ENCODE measurements around the gene TSPAN32. TPM values are rescaled to one million over a fixed set of nuclear protein-coding genes. Genes with fewer than 3 reads are reported as not detected.
A peak's percentile ranks its signal among the peaks of the same experiment; 100 is the strongest.

TSPAN32 gene
- total RNA-seq, 2 donors from 2014 or later: 4.3 to 9.9 TPM

DNA sequence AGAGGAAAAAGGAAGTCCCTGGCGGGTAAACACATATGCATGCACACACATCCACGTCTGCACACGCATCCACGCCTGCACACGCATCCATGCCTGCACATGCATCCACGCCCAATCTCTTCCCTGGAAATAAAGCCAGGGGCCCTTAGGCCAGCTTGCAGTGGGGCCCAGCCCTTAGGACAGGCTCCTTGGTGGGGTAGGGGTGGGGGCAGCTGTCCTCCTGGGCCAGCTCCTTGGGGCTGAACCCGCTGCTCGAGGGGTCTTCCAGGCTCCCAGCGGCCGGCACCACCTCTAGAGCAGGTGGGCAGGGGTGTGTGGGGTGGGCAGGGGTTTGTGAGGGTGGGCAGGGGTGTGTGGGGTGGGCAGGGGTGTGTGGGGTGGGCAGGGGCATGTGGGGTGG is 2.0 kb upstream of the TSPAN32 start:
- H3K4me3 Mint-ChIP-seq: peak overlapping the region; percentile 76
- no peaks in the 10 kb centered on the region for H3K9me3 Mint-ChIP-seq
- no peak for ATAC-seq
- no peaks in the 10 kb centered on the region for H3K27me3 Mint-ChIP-seq
- H3K4me1 Mint-ChIP-seq (ENCODE audit: low read depth in 2 of 2): peaks cover 24 to 40% of the 10 kb centered on the region in 2 donors
- DNase-seq (ENCODE audit: low spot score): peak; percentile 25
- no peaks in the 10 kb centered on the region for H3K36me3 Mint-ChIP-seq
- H3K27ac Mint-ChIP-seq: peak overlapping the region; percentile 49 to 83

- Mint-ChIP-seq H3K9me3 (no peaks in the 10 kb centered on the region), H3K27me3 (no peaks in the 10 kb centered on the region), H3K36me3 (no peaks in the 10 kb centered on the region), H3K4me3 (peak overlapping the region; percentile 87), H3K27ac (peak overlapping the region; percentile 48 to 82), H3K4me1 (ENCODE audit: low read depth in 2 of 2) (peaks cover 27 to 40% of the 10 kb centered on the region in 2 donors)
- ATAC-seq (no peak), DNase-seq (ENCODE audit: low spot score) (peak; percentile 59)
Measured at GRCh38 chr11:2300290-2300935, 1.4 kb upstream of the TSPAN32 start.

DNA sequence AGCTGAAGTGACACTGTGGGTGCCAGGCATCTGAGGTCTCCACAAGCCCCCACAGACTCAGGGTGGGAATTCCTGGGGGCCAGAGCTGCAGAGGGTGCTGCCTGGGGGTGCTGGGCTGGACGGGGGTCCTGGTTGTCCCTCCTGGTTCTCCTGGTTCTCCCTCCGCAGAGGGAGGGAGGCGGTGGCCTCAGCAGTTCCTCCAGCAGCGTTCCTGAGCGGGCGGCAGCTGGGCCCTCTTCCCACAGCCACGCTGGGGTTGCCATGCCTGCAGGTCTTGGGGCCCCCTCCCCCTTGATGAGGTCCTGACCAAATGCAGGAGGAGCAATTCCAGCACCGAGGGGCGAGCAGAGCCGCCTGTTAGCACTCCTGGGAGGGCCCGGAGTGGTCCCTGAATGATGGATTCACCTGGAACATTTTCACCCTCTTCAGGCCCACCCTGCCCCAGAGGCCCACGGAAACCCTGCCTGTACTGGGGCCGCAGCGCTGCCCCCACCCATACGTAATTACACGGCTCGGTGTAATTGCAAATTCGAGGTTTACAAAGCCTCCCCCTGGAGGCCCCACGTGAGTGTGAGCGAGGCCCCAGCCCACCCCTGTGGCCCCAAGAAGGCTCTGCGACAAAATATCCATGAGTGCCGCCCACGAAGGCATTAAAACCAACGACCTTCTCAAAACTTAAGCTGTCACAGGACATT is 730 bp upstream of the TSPAN32 start:
- Mint-ChIP-seq H3K27ac (peak overlapping the region; percentile 82 to 90), H3K36me3 (no peaks in the 10 kb centered on the region), H3K27me3 (no peaks in the 10 kb centered on the region), H3K4me1 (ENCODE audit: low read depth in 2 of 2) (peaks cover 34 to 44% of the 10 kb centered on the region in 2 donors), H3K4me3 (peak overlapping the region; percentile 87), H3K9me3 (no peaks in the 10 kb centered on the region)
- DNase-seq (ENCODE audit: low spot score) (peak; percentile 32), ATAC-seq (no peak)

GRCh38 chr11:2302306-2302895 is 588 bp downstream of the TSPAN32 start:
- H3K36me3 Mint-ChIP-seq: no peaks in the 10 kb centered on the region
- ATAC-seq (peak; percentile 2 to 18), DNase-seq (ENCODE audit: low spot score) (peak; percentile 60)
- H3K9me3 Mint-ChIP-seq: no peaks in the 10 kb centered on the region
- H3K4me3 Mint-ChIP-seq: peak overlapping the region; percentile 87
- H3K27me3 Mint-ChIP-seq: no peaks in the 10 kb centered on the region
- H3K4me1 Mint-ChIP-seq (ENCODE audit: low read depth in 2 of 2): peaks cover 37 to 47% of the 10 kb centered on the region in 2 donors
- H3K27ac Mint-ChIP-seq: peak overlapping the region; percentile 82 to 90

GRCh38 chr11:2302896-2303626 is 1.2 kb downstream of the TSPAN32 start:
- peak in 1 of 2 donors; percentile 32 for ATAC-seq
- Mint-ChIP-seq H3K27ac (peak overlapping the region; percentile 78 to 82), H3K36me3 (no peaks in the 10 kb centered on the region), H3K9me3 (no peaks in the 10 kb centered on the region), H3K4me3 (peak overlapping the region; percentile 87), H3K27me3 (no peaks in the 10 kb centered on the region), H3K4me1 (ENCODE audit: low read depth in 2 of 2) (peaks cover 34 to 40% of the 10 kb centered on the region in 2 donors)
- peak; percentile 58 for DNase-seq (ENCODE audit: low spot score)

DNA sequence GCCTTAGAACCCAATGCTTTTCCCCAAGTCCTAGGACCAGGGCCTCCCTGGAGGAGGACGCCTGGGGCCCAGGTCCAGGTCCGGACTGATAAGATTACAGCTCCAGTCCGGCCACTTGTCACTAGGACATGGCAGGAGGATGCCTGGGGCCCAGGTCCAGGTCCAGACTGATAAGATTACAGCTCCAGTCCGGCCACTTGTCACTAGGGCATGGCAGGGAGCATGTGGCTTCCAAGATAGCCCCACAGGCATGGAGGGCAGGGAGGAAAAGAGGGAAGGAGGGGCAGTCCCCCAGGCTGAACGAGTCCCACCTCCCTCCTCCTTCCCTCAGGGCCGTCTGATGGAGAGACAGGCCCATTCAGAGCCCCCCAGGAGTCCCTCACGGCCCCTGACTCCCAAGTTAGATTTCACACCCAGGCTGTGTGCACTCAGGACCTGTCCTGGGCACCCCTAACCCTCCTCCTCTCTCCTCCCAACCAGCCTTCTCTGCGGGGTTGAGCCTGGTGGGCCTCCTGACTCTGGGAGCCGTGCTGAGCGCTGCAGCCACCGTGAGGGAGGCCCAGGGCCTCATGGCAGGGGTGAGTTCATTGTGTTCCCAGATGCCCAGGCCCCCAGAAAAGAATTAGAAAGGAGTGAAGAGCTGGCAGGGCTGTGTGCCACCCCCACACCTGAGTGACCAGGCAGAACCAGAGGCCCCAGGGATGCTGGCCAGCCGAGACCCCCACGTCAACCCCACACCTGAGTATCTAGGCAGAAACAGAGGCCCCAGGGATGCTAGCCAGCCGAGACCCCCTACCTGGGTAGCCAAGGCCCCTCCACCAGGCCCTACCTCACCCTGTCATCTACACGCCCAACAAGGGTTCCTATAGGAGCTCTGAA is 2.1 kb downstream of the TSPAN32 start:
- Mint-ChIP-seq H3K9me3 (no peaks in the 10 kb centered on the region), H3K27me3 (no peaks in the 10 kb centered on the region), H3K36me3 (no peaks in the 10 kb centered on the region), H3K4me3 (peak overlapping the region; percentile 22), H3K27ac (peak overlapping the region; percentile 73 to 78), H3K4me1 (ENCODE audit: low read depth in 2 of 2) (peaks cover 34 to 39% of the 10 kb centered on the region in 2 donors)
- ATAC-seq: no peak
- peak; percentile 26 for DNase-seq (ENCODE audit: low spot score)

GRCh38 chr11:2304506-2305139 is 2.8 kb downstream of the TSPAN32 start:
- peaks cover 29 to 35% of the 10 kb centered on the region in 2 donors for H3K4me1 Mint-ChIP-seq (ENCODE audit: low read depth in 2 of 2)
- peak; percentile 50 for DNase-seq (ENCODE audit: low spot score)
- H3K27ac Mint-ChIP-seq: peak overlapping the region; percentile 67 to 73

GRCh38 chr11:2305140-2305778 is 3.4 kb downstream of the TSPAN32 start:
- peak; percentile 61 to 79 for ATAC-seq
- peak overlapping the region; percentile 92 for H3K4me3 Mint-ChIP-seq
- no peaks in the 10 kb centered on the region for H3K9me3 Mint-ChIP-seq
- DNase-seq (ENCODE audit: low spot score): peak; percentile 83
- H3K4me1 Mint-ChIP-seq (ENCODE audit: low read depth in 2 of 2): peaks cover 29 to 34% of the 10 kb centered on the region in 2 donors
- H3K36me3 Mint-ChIP-seq: no peaks in the 10 kb centered on the region
- H3K27ac Mint-ChIP-seq: peak overlapping the region; percentile 67 to 99
- H3K27me3 Mint-ChIP-seq: no peaks in the 10 kb centered on the region

More at GRCh38 chr11:2304506-2305139, 2.8 kb downstream of the TSPAN32 start:
- Mint-ChIP-seq H3K9me3 (no peaks in the 10 kb centered on the region), H3K36me3 (no peaks in the 10 kb centered on the region), H3K27me3 (no peaks in the 10 kb centered on the region), H3K4me3 (peak overlapping the region; percentile 92)
- ATAC-seq: no peak

DNA sequence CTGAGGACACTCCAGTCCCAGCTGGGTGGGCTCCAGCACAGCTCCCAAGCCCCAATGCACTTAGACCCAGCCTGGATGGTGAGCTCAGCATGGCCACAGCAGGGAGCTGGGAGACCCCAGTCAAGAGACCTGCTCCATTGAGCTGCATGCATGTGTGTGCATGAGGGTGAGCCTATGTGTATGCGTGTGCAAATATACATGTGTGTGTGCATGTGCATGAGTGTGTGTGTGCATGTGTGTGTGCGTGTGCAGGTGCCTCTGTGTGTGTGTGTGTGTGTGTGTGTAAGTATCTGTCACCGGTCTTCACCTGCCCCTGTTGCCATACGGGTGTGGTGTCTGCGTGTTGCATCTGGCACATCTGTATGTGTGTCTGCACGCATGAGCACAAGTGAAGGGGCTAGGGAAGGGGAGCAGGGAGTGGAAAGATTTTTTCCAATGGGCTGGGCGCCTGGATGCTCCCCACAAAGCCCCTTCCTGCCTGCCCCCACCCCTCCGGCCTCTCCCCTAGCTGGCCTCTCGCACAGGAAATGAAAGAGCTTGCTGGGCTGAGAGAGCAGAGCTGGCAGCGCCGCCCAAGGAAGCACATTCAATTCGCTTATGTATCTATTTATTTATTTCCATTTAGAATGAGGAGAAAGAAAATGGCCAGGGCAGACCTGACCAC is 4.1 kb downstream of the TSPAN32 start:
- H3K9me3 Mint-ChIP-seq: no peaks in the 10 kb centered on the region
- peak; percentile 0 to 1 for ATAC-seq

GRCh38 chr11:2306452-2306823 is 4.6 kb downstream of the TSPAN32 start:
- Mint-ChIP-seq H3K27ac (peak overlapping the region; percentile 99 to 100), H3K4me1 (ENCODE audit: low read depth in 2 of 2) (peaks cover 29 to 34% of the 10 kb centered on the region in 2 donors), H3K36me3 (no peaks in the 10 kb centered on the region), H3K9me3 (no peaks in the 10 kb centered on the region), H3K27me3 (no peaks in the 10 kb centered on the region), H3K4me3 (peak overlapping the region; percentile 92)
- no peak for ATAC-seq
- peak; percentile 15 for DNase-seq (ENCODE audit: low spot score)

More for the DNA sequence above, 4.1 kb downstream of the TSPAN32 start:
- Mint-ChIP-seq H3K27ac (peak overlapping the region; percentile 99 to 100), H3K27me3 (no peaks in the 10 kb centered on the region), H3K36me3 (no peaks in the 10 kb centered on the region), H3K4me1 (ENCODE audit: low read depth in 2 of 2) (peaks cover 29 to 34% of the 10 kb centered on the region in 2 donors), H3K4me3 (peak overlapping the region; percentile 92)
- DNase-seq (ENCODE audit: low spot score): peak; percentile 66

DNA sequence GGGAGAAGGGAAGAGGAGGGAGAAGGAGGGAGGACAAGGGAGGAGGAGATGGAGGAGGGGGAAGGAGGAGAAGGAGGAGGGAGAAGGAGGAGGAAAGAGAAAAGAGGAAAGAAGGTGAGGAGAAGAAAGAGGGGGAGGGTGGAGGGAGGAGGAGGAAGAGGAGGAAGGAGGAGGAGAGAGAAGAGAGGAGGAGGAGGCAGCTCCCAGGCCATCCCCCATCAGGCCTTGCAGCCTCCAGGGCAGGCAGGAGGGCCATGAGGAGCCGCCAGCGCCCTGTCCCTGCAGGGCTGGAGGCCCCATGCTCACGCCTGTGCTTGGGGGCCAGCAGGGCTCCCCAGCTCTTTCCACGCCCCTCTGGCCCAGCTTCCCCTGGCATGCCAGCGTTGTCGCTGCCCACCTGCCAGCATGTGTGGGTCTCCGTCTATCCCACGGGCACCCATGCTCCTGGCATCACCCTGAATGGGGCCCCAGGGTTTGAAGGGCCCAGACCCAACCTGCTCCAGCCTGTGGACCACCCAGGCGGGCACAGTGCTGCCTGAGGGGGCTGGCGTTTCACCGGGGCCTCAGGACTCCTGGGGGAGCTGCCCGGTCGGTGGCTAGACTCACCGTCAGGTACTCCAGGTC is 5.2 kb downstream of the TSPAN32 start:
- Mint-ChIP-seq H3K4me1 (ENCODE audit: low read depth in 2 of 2) (peaks cover 25 to 30% of the 10 kb centered on the region in 2 donors), H3K36me3 (no peaks in the 10 kb centered on the region), H3K27ac (peak overlapping the region; percentile 99 to 100), H3K4me3 (peak overlapping the region; percentile 92), H3K27me3 (no peaks in the 10 kb centered on the region), H3K9me3 (no peaks in the 10 kb centered on the region)
- peak; percentile 44 for DNase-seq (ENCODE audit: low spot score)
- no peak for ATAC-seq

All from natural killer cell treated with Interleukin-12 subunit alpha and Interleukin-12 subunit beta and Interleukin-15 and Interleukin-18, amount 100 ng/mL, for 72 hours (primary cell).